VCaP (cell line): ENCODE results near the gene MYOZ1.
A peak's percentile ranks its signal among the peaks of the same experiment; 100 is the strongest.
"Not testable (repeated sequence)": the region's sequence is repeated elsewhere in the genome, so short reads cannot be mapped to it uniquely, and the experiment has no call there.

ENCODE experiments used
- H3K27ac ChIP-seq: fragments of 450-650 bp; 2 replicates; pipeline ENCODE4 v1.5.1; 2017
- TF ChIP-seq, protein P1 (sequence below): fragments of 450-650 bp; conservative IDR thresholded peaks from 2 replicates; pipeline ENCODE4 v1.5.1; 2017; ENCODE audit warnings: mild to moderate bottlenecking, moderate library complexity

The MYOZ1 gene

DNA sequence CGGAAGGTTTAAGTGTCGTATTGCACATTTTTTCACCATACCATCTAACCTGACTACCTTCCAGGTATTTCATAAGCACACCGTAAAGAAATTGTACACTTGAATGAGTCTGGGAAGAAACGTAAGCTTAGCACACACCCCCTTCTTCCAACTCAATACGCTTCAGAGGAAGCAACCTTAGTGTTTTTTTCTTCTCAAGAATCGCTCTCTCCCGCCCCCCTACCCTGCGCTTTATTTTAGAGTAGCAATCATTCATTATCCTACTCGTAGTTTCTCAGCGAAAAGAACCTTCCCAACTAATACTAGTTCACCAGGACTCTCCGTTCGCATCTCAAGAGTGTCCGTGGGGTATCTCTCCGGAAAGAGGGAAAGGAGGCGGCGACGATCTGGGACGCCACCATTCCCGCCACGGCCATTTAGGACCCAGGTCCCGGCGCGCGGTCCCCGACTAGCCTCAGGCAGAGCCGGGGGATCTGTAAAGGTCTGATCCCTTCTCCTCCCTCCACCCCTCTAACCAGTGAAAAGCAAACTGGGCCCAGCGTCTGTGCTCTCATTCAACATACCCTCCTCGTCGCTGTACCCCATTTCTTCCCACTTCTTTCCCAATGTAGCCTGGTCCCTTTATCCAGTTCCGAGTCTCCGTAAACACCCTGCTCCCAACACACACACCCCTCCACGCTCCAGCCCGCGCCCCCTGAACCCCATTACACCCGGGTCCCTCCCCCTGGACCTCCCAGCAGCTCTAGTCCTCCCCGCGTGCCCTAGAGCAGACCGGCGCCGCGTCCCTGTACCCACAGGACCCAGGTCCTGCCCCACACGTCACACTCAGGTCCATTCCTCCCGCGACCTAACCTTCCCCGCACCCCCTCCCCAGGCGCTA is 16.0 kb downstream of the MYOZ1 start:
- TF ChIP-seq, protein P1, sequence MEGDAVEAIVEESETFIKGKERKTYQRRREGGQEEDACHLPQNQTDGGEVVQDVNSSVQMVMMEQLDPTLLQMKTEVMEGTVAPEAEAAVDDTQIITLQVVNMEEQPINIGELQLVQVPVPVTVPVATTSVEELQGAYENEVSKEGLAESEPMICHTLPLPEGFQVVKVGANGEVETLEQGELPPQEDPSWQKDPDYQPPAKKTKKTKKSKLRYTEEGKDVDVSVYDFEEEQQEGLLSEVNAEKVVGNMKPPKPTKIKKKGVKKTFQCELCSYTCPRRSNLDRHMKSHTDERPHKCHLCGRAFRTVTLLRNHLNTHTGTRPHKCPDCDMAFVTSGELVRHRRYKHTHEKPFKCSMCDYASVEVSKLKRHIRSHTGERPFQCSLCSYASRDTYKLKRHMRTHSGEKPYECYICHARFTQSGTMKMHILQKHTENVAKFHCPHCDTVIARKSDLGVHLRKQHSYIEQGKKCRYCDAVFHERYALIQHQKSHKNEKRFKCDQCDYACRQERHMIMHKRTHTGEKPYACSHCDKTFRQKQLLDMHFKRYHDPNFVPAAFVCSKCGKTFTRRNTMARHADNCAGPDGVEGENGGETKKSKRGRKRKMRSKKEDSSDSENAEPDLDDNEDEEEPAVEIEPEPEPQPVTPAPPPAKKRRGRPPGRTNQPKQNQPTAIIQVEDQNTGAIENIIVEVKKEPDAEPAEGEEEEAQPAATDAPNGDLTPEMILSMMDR: no peak
- peak overlapping the region; percentile 80 for H3K27ac ChIP-seq

DNA sequence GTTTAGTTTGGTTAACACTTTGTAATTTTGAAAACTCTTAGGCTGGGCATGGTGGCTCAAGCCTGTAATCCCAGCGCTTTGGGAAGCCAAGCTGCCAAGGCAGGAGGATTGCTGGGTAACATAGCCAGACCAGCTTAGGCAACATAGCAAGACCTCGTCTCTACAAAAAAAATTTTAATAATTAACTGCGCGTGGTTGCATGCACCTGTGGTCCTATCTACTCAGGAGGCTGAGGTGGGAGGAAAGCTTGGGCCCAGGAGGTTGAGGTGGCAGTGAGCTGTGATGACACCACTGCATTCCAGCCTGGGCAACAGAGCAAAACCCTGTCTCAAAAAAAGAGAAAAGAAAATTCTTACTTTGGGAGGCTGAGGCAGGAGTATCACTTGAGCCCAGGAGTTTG is 18.2 kb downstream of the MYOZ1 start:
- TF ChIP-seq, protein P1: no peak
- no peak overlapping the region for H3K27ac ChIP-seq

DNA sequence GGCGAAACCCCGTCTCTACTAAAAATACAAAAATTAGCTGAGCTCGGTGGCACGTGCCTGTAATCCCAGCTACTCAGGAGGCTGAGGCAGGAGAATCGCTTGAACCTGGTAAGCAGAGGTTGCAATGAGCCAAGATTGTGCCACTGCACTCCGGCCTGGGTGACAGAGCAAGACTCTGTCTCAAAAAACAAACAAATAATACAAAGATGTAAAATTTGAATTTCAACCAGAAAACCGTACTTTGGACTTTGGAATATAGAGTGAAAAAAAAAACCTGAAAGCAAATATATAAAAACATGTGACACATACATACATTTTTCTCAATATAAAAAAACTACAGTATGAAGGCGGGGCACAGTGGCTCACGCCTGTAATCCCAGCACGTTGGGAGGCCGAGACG is 20.3 kb downstream of the MYOZ1 start:
- not testable (repeated sequence) for H3K27ac ChIP-seq

DNA sequence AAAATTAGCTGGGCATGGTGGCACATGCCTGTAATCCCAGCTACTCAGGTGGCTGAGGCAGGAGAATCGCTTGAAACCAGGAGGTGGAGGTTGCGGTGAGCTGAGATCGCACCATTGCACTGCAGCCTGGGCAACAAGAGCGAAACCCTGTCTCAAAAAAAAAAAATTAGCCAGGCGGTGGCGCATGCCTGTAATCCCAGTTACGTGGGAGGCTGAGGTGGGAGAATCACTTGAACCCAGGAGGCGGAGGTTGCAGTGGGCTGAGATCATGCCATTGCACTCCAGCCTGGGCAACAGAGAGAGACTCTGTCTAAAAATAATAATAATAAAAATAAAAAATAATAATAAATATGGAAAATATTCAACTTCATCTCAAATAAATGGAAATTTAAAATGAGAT is 24.1 kb downstream of the MYOZ1 start:
- H3K27ac ChIP-seq: not testable (repeated sequence)

DNA sequence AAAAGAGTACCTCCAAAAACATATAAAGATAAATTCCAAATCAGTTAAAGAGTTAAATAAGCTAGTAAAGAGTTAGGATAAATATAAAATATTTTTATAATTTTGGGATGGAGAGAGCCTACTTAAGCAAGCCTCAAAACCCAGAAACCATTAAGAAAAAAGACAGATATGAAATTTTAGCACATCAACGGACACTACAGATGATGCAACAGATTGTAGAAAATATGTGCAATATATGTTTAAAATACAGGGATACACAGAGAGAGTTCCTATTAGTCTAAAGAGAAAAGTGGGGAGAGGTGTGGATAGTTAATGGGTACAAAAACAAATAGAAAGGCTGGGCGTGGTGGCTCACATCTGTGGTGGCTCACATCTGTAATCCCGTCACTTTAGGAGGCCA is 26.6 kb downstream of the MYOZ1 start:
- TF ChIP-seq, protein P1: no peak
- no peak overlapping the region for H3K27ac ChIP-seq

DNA sequence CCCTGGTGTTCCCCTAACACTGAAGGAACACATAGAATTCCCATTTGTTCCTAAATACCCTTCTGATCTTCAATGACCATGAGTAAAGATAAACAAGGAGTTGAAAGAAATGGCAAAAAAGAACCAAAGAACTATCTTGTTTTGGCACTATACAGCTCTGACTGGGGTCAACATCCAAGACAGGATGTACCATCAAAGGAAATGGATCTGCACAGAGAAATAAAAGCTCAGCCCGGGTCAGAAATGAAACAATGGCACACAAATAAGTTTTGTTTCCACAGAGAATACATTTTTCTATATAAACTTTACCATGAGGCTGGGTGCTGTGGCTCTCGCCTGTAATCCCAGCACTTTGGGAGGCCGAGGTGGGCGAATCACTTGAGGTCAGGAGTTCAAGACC is 32.2 kb downstream of the MYOZ1 start:
- TF ChIP-seq, protein P1: no peak
- H3K27ac ChIP-seq: no peak overlapping the region

DNA sequence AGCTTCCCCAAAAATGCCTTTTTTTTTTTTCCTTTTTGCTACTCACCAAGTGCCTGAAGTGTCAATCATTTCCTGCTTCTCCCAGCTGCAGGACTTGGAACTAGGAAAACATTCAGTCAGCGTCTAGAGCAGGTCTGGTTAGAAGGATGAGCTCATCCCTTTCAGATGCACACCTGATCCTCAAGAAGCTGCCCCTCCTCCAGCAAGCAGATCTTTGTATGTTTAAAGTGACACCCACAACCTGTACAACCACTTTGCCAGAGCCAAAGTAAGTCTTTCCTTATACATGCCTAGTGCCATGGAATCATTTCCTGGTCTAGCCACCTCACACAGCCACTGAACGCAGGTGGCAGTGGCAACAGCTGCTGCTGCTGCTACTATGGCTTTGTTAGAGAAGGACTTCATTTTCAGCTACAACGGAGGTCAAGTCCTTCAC is 39.8 kb downstream of the MYOZ1 start:
- H3K27ac ChIP-seq: peak overlapping the region; percentile 95
- TF ChIP-seq, protein P1: no peak

DNA sequence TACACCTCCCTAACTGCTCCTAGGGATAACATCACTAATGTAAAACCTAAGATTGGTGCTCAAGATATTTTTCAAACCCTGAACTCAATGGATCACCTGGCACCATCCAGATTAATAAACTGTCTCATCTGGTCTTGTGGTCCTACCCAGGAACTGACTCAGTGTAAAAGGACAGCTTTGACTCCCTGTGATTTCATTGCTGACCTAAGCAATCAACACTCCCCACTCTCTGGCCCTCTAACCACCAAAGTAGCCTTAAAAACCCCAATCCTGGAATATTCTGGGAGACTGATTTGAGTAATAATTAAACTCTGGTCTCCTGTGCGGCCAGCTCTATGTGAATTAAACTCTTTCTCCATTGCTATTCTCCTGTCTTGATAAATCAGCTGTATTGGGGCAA is 43.9 kb downstream of the MYOZ1 start:
- TF ChIP-seq, protein P1: no peak
- no peak overlapping the region for H3K27ac ChIP-seq
